HFFc6 (cell line): ENCODE measurements around the gene SMAD3. TPM values are rescaled to one million over a fixed set of nuclear protein-coding genes. Genes with fewer than 3 reads are reported as not detected.
A peak's percentile ranks its signal among the peaks of the same experiment; 100 is the strongest.

Source experiments
- DNase-seq: peaks from one replicate; pipeline ENCODE4 v3.0.0-alpha.2; 2018
- H3K27ac Mint-ChIP-seq: 2 replicates; pipeline ENCODE4 v1.8.0; 2020; ENCODE audit warnings: mild to moderate bottlenecking, mixed read lengths
- H3K27me3 Mint-ChIP-seq: 2 replicates; pipeline ENCODE4 v1.8.0; 2021; ENCODE audit warnings: mild to moderate bottlenecking, moderate library complexity, mixed read lengths; ENCODE audit not compliant: insufficient read depth
- H3K36me3 Mint-ChIP-seq: 2 replicates; pipeline ENCODE4 v1.8.0; 2021; ENCODE audit warnings: low read depth, mixed read lengths
- H3K4me1 Mint-ChIP-seq: 2 replicates; pipeline ENCODE4 v1.8.0; 2020; ENCODE audit warnings: low read depth, mixed read lengths
- H3K4me3 Mint-ChIP-seq: 2 replicates; pipeline ENCODE4 v1.8.0; 2020; ENCODE audit warnings: mild to moderate bottlenecking, moderate library complexity, mixed read lengths
- H3K9me3 Mint-ChIP-seq: 2 replicates; pipeline ENCODE4 v1.8.0; 2020; ENCODE audit warnings: mild to moderate bottlenecking, mixed read lengths
- total RNA-seq, 6 experiments: library from RNA; stranded (reverse); fragmentation: NEBNext Ultra II Directional; extraction: Animal tissue kit (Norgen Biotek cat#: 25700); gene quantifications; 2 replicates in 1 of 6; 3 replicates in 5 of 6; pipeline ENCODE4 v1.2.3, GENCODE V29; 2021
- TF ChIP-seq, protein P1 (sequence below): fragments of 200-600 bp; sonication (generic); IDR thresholded peaks from 2 replicates; pipeline ENCODE4 v1.5.0; 2021; ENCODE audit warnings: antibody characterized with exemption, mild to moderate bottlenecking

SMAD3 gene
- total RNA-seq, 6 experiments from 2014 or later, result 54.3 to 132 (median 118) TPM

DNA sequence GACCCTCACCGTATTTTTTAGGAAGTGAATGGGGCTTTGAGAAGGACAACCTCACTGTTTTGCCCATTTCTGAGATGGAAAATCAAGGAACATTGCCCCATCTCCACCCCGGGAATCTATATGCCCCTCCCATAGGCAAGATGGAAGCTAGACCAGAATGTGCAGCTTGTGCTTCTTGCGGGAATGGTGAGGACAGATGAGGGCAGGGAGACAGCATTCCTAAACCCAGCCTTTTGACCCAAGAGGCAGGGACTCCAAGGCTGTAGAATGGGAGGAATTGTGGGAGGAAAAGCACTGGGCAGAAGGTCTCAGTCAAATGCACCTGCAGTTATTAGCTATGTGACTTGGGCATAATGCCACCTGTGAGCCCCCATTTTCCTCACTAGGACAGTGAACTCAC, 66.9 kb downstream of the SMAD3 start:
- H3K27ac Mint-ChIP-seq, result 0 out of 2 replicates have a peak overlapping the region, but pooled peaks have one; percentile 13
- no peak overlapping the region for H3K4me3 Mint-ChIP-seq
- H3K9me3 Mint-ChIP-seq, result no peaks in the 10 kb centered on the region
- TF ChIP-seq, protein P1, sequence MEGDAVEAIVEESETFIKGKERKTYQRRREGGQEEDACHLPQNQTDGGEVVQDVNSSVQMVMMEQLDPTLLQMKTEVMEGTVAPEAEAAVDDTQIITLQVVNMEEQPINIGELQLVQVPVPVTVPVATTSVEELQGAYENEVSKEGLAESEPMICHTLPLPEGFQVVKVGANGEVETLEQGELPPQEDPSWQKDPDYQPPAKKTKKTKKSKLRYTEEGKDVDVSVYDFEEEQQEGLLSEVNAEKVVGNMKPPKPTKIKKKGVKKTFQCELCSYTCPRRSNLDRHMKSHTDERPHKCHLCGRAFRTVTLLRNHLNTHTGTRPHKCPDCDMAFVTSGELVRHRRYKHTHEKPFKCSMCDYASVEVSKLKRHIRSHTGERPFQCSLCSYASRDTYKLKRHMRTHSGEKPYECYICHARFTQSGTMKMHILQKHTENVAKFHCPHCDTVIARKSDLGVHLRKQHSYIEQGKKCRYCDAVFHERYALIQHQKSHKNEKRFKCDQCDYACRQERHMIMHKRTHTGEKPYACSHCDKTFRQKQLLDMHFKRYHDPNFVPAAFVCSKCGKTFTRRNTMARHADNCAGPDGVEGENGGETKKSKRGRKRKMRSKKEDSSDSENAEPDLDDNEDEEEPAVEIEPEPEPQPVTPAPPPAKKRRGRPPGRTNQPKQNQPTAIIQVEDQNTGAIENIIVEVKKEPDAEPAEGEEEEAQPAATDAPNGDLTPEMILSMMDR, result no peak
- DNase-seq, result no peak
- peaks cover 55% of the 10 kb centered on the region for H3K36me3 Mint-ChIP-seq
- peaks cover 98% of the 10 kb centered on the region for H3K4me1 Mint-ChIP-seq
- peaks cover 12% of the 10 kb centered on the region for H3K27me3 Mint-ChIP-seq

DNA sequence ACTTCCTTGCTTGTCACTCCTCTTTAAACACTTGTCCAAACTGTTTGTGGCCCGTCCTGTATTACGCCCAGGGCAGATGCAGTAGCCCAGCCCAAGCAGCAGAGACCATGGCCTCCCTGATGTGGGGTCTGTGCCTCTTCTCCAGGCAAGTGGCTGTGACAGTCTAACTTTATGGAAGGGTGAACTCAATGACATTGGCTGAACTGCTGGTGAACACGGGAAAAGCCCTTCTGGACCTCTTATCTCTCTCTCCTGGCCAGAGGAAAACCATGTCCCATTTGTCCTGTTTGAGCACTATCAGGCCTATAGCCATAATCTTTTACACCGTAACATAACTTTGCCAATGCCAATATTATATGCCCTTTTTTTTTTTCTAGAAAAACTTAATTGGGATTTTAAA, 67.6 kb downstream of the SMAD3 start:
- no peak overlapping the region; the same call in 1 of the 2 replicates for H3K4me3 Mint-ChIP-seq
- no peak overlapping the region for H3K27ac Mint-ChIP-seq
- no peak for DNase-seq
- no peaks in the 10 kb centered on the region for H3K9me3 Mint-ChIP-seq
- H3K4me1 Mint-ChIP-seq, result peaks cover 98% of the 10 kb centered on the region
- TF ChIP-seq, protein P1, result no peak
- peaks cover 52% of the 10 kb centered on the region for H3K36me3 Mint-ChIP-seq
- H3K27me3 Mint-ChIP-seq, result peaks cover 9% of the 10 kb centered on the region

DNA sequence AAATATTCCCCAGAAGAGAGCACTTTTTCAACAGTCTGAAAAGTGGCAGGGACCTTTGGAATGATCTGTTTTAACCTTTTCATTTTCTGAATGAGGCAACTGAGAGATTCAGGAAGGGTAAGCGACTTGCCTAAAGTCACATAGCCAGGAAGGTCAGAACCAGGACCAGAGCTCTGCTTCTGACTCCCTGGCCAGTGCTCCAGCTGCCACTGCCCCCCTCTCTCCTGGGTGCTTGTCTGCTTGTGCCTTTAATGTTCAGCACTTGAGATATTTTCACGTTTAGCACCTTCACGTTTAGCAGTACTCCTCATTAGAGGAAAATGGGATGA, 68.3 kb downstream of the SMAD3 start:
- no peak overlapping the region for H3K4me3 Mint-ChIP-seq
- peak overlapping the region; percentile 83; the same call in 1 of the 2 replicates for H3K27ac Mint-ChIP-seq

DNA sequence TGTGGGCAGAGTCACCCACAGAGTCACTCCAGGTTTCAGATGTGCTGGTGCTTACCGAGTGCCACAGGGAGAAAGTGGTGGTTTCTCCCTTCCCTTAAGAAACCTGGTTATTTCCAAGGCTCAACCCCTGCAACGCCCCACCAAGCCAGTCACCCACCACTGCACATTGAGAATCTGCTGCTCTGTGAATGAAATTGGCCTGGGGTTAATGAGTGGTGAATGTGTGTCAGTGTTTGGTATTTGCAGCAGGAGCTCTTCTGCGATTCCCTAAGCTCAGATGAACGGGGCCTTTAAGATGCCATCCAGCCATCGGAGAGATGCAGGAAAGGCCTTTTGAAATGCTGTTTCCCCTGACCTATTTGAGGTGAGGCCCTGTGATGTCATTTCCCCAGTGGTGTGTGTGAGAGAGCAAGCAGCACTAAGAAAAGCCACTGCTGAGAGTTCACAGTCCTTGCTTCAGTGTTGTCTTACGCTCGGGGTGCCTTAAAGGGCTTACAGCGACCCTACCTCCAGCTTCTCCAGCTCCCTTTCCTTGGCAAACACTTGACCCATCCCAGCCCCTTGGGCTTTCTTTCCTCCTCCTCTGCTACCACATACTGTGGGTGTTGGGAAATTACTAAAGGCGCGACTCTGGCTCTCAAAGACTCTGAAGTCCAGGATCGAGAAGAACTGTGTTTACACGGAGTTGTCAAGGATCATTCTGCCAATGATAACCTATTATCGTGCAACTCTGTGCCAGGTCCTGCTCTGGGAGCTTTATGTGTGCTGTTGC, 68.9 kb downstream of the SMAD3 start:
- peak overlapping the region; percentile 30; the same call in 1 of the 2 replicates for H3K4me3 Mint-ChIP-seq
- TF ChIP-seq, protein P1, result no peak
- peak overlapping the region; percentile 83 for H3K27ac Mint-ChIP-seq
- no peaks in the 10 kb centered on the region for H3K9me3 Mint-ChIP-seq
- H3K4me1 Mint-ChIP-seq, result peaks cover 96% of the 10 kb centered on the region
- no peak for DNase-seq
- peaks cover 58% of the 10 kb centered on the region for H3K36me3 Mint-ChIP-seq
- peaks cover 9% of the 10 kb centered on the region for H3K27me3 Mint-ChIP-seq

More for the DNA sequence above, 68.3 kb downstream of the SMAD3 start:
- TF ChIP-seq, protein P1, result no peak
- H3K36me3 Mint-ChIP-seq, result peaks cover 54% of the 10 kb centered on the region
- DNase-seq, result no peak
- H3K27me3 Mint-ChIP-seq, result peaks cover 9% of the 10 kb centered on the region
- no peaks in the 10 kb centered on the region for H3K9me3 Mint-ChIP-seq
- H3K4me1 Mint-ChIP-seq, result peaks cover 97% of the 10 kb centered on the region

DNA sequence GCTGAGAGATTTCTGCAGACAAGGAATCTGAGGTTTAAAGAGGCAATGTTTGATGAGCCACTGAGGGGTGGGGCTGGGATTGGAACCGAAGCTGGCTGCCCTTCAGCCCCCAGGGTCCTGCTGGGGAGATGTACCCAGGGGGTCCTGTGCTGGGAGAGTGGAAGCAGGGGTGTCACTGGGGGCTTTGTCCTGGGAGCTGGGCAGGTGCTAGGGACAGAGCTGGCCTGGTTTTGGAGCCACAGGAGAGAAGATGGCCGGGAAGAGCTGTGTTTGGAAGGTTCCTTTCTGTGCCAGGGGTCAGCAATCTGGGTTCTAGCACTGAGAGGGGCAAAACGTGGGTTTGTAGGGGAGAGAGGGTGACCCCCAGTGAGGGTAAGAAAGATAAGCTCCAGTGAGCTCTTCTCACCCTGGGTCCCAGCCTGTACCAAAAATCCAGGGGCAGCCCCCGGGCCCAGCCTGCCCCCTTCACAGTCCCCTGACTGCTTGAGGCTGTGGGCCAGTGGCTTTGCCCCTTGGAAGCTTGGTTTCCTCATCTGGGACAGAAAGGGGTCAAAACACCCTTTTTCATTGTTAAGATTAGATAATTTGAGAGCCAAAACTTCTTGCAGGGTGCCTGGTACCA, 69.6 kb downstream of the SMAD3 start:
- peak overlapping the region; percentile 30; the same call in 1 of the 2 replicates for H3K4me3 Mint-ChIP-seq
- H3K9me3 Mint-ChIP-seq, result no peaks in the 10 kb centered on the region

More for the DNA sequence above, 69.6 kb downstream of the SMAD3 start:
- no peak for DNase-seq
- Mint-ChIP-seq H3K4me1 (peaks cover 89% of the 10 kb centered on the region), H3K27ac (peak overlapping the region; percentile 83), H3K36me3 (peaks cover 52% of the 10 kb centered on the region), H3K27me3 (peaks cover 13% of the 10 kb centered on the region)
- TF ChIP-seq, protein P1, result no peak
